GM23248 (cell line): Measurements from ENCODE around the gene AAK1.

Source experiments
- EZH2 ChIP-seq: fragments of 200-600 bp; sonication (generic); IDR thresholded peaks from 2 replicates; pipeline ENCODE4 v1.6.1; 2018; ENCODE audit warnings: antibody characterized with exemption, mild to moderate bottlenecking; ENCODE audit not compliant: insufficient read depth, poor library complexity, severe bottlenecking
- EZH2phosphoT487 ChIP-seq: fragments of 200-600 bp; sonication (generic); IDR thresholded peaks from 2 replicates; pipeline ENCODE4 v1.6.1; 2018; ENCODE audit warnings: antibody characterized with exemption, moderate library complexity, mild to moderate bottlenecking, low read depth; ENCODE audit not compliant: insufficient read depth

GRCh38 chr2:69538872-69539548, 104.5 kb downstream of the AAK1 start:
- TF ChIP-seq EZH2, result no peak
- TF ChIP-seq EZH2phosphoT487, result no peak
